Erythroblast (primary cell): ENCODE data around the gene HS6ST2.

Source experiments
- GATA1 ChIP-seq: IDR thresholded peaks from 2 replicates; pipeline ENCODE4 v1.6.1; 2011; ENCODE audit warnings: low read depth, mild to moderate bottlenecking, control low read depth, low read length, moderate library complexity
- POLR2A ChIP-seq: IDR thresholded peaks from 2 replicates; pipeline ENCODE4 v1.6.1; 2011; ENCODE audit warnings: mild to moderate bottlenecking, low read length

GRCh38 chrX:132744470-132744869, 214.0 kb downstream of the HS6ST2 start:
- no peak for TF ChIP-seq POLR2A
- no peak for TF ChIP-seq GATA1
